GM12892 (cell line): Measurements from ENCODE around the gene FMO5.
"Not testable (repeated sequence)": the region's sequence is repeated elsewhere in the genome, so short reads cannot be mapped to it uniquely, and the experiment has no call there.

Experiments used
- DNase-seq: peaks from one replicate; pipeline ENCODE4 v3.0.0; 2011; ENCODE audit not compliant: insufficient read length
- FAIRE-seq: peaks from 2 replicates; lab custom pipeline; 2011; peaks lifted over from hg19 to GRCh38; lab: Jason Lieb, UNC
- POLR2A ChIP-seq: IDR thresholded peaks from 2 replicates; pipeline ENCODE4 v1.6.1; 2011; ENCODE audit warnings: low read depth, low read length, control low read depth
- POLR2AphosphoS5 ChIP-seq: IDR thresholded peaks from 2 replicates; pipeline ENCODE4 v1.6.1; 2011; ENCODE audit warnings: low read depth, low read length, control low read depth
- TAF1 ChIP-seq: IDR thresholded peaks from 2 replicates; pipeline ENCODE4 v1.6.1; 2011; ENCODE audit warnings: low read depth, mild to moderate bottlenecking, control low read depth, low read length, borderline replicate concordance

The FMO5 gene

GRCh38 chr1:147201276-147201675, 23.9 kb downstream of the FMO5 start:
- no peak for TF ChIP-seq TAF1
- TF ChIP-seq POLR2A: no peak
- TF ChIP-seq POLR2AphosphoS5: no peak
- no peak for FAIRE-seq
- DNase-seq: no peak

- not testable (repeated sequence) for FAIRE-seq
Observed at GRCh38 chr1:147197324-147197723, 27.8 kb downstream of the FMO5 start.

GRCh38 chr1:147189514-147189913, 35.6 kb downstream of the FMO5 start:
- no peak for DNase-seq

More at GRCh38 chr1:147197324-147197723, 27.8 kb downstream of the FMO5 start:
- not testable (repeated sequence) for DNase-seq

GRCh38 chr1:147185432-147185831, 39.7 kb downstream of the FMO5 start:
- DNase-seq (no peak), FAIRE-seq (no peak)
- TF ChIP-seq TAF1 (no peak), POLR2A (no peak), POLR2AphosphoS5 (no peak)

More at GRCh38 chr1:147189514-147189913, 35.6 kb downstream of the FMO5 start:
- FAIRE-seq: no peak
- TF ChIP-seq POLR2AphosphoS5 (no peak), TAF1 (no peak), POLR2A (no peak)

- FAIRE-seq: no peak
- DNase-seq: no peak
- TF ChIP-seq POLR2AphosphoS5: no peak
- TF ChIP-seq POLR2A: no peak
- no peak for TF ChIP-seq TAF1
Observed at GRCh38 chr1:147177611-147178380, 47.3 kb downstream of the FMO5 start.

GRCh38 chr1:147172168-147173016, 52.7 kb downstream of the FMO5 start, which contains the start of gene PRKAB2:
Gene PRKAB2 (minus strand): TSS chr1:147172470. CDS start chr1:147172144, 326 bp downstream.
- FAIRE-seq: peak; percentile 89
- peak; percentile 83 for DNase-seq
- TF ChIP-seq POLR2A (peak; percentile 74; the same call in 1 of the 2 replicates), TAF1 (peak; percentile 56; the same call in 1 of the 2 replicates), POLR2AphosphoS5 (peak; percentile 58; the same call in 1 of the 2 replicates)

GRCh38 chr1:147171399-147172167, 53.6 kb downstream of the FMO5 start:
- TF ChIP-seq POLR2AphosphoS5 (no peak), TAF1 (peak; percentile 21; the same call in 1 of the 2 replicates)
- FAIRE-seq: peak; percentile 24
- DNase-seq: no peak

GRCh38 chr1:147169840-147170674, 55.1 kb downstream of the FMO5 start:
- TF ChIP-seq TAF1 (no peak), POLR2AphosphoS5 (no peak), POLR2A (no peak)

GRCh38 chr1:147169171-147169570, 56.0 kb downstream of the FMO5 start:
- DNase-seq: no peak
- FAIRE-seq: no peak
- TF ChIP-seq TAF1: no peak
- no peak for TF ChIP-seq POLR2A
- no peak for TF ChIP-seq POLR2AphosphoS5

More at GRCh38 chr1:147169840-147170674, 55.1 kb downstream of the FMO5 start:
- FAIRE-seq (no peak), DNase-seq (no peak)

- TF ChIP-seq POLR2A (no peak), POLR2AphosphoS5 (no peak), TAF1 (no peak)
- DNase-seq: no peak
- no peak for FAIRE-seq
Observed at GRCh38 chr1:147168626-147169058, 56.5 kb downstream of the FMO5 start.
